ENCODE results near the gene SENP5.

Gene SENP5

DNA sequence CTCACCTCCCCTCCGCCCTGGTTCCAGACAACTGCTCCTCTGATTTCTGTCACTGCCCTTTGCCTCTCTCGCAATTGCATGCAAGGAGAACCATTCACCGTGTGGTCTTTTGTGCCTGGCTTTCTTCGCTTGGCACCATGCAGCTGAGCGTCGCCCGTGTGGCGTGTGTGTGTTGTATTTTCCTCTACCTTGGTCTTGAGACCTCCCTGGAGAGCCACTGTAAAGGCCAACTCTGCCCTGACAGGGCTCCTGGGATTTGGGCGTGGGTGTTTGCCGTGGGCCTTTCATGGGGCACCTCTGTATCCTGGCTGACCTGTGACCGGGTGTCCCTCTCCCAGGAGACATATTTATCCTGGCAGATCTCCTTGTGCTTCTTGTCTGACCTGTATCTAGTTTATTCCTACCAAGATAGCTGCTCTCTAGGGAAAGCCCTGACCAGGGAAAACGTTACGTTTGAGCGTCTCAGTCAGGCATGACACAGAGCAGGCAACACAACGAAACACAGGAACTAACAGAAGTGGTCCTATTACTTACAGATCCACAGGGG, 102.9 kb downstream of the SENP5 start:
- no peak for DNase-seq (ENCODE audit: low read depth)
- H3K4me3 ChIP-seq (ENCODE audit: low read depth, low read length), result no peak overlapping the region
- TF ChIP-seq, protein P1, sequence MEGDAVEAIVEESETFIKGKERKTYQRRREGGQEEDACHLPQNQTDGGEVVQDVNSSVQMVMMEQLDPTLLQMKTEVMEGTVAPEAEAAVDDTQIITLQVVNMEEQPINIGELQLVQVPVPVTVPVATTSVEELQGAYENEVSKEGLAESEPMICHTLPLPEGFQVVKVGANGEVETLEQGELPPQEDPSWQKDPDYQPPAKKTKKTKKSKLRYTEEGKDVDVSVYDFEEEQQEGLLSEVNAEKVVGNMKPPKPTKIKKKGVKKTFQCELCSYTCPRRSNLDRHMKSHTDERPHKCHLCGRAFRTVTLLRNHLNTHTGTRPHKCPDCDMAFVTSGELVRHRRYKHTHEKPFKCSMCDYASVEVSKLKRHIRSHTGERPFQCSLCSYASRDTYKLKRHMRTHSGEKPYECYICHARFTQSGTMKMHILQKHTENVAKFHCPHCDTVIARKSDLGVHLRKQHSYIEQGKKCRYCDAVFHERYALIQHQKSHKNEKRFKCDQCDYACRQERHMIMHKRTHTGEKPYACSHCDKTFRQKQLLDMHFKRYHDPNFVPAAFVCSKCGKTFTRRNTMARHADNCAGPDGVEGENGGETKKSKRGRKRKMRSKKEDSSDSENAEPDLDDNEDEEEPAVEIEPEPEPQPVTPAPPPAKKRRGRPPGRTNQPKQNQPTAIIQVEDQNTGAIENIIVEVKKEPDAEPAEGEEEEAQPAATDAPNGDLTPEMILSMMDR (IDR thresholded peaks at IDR 0.05; ENCODE audit: low read depth, low read length, missing control alignments), result no peak

GRCh38 chr3:196971094-196971698, 103.5 kb downstream of the SENP5 start:
- TF ChIP-seq, protein P1 (IDR thresholded peaks at IDR 0.05; ENCODE audit: low read depth, low read length, missing control alignments), result no peak
- H3K4me3 ChIP-seq (ENCODE audit: low read depth, low read length), result no peak overlapping the region
- DNase-seq (ENCODE audit: low read depth), result no peak

- TF ChIP-seq, protein P1 (IDR thresholded peaks at IDR 0.05; ENCODE audit: low read depth, low read length, missing control alignments), result no peak
Observed at GRCh38 chr3:196974661-196975060, 106.9 kb downstream of the SENP5 start.

GRCh38 chr3:196975349-196975748, 107.6 kb downstream of the SENP5 start:
- DNase-seq (ENCODE audit: low read depth), result no peak
- no peak overlapping the region for H3K4me3 ChIP-seq (ENCODE audit: low read depth, low read length)
- TF ChIP-seq, protein P1 (IDR thresholded peaks at IDR 0.05; ENCODE audit: low read depth, low read length, missing control alignments), result no peak

More at GRCh38 chr3:196974661-196975060, 106.9 kb downstream of the SENP5 start:
- H3K4me3 ChIP-seq (ENCODE audit: low read depth, low read length), result no peak overlapping the region
- no peak for DNase-seq (ENCODE audit: low read depth)

GRCh38 chr3:196976941-196977340, 109.2 kb downstream of the SENP5 start:
- no peak for DNase-seq (ENCODE audit: low read depth)
- no peak overlapping the region for H3K4me3 ChIP-seq (ENCODE audit: low read depth, low read length)
- TF ChIP-seq, protein P1 (IDR thresholded peaks at IDR 0.05; ENCODE audit: low read depth, low read length, missing control alignments), result no peak

DNA sequence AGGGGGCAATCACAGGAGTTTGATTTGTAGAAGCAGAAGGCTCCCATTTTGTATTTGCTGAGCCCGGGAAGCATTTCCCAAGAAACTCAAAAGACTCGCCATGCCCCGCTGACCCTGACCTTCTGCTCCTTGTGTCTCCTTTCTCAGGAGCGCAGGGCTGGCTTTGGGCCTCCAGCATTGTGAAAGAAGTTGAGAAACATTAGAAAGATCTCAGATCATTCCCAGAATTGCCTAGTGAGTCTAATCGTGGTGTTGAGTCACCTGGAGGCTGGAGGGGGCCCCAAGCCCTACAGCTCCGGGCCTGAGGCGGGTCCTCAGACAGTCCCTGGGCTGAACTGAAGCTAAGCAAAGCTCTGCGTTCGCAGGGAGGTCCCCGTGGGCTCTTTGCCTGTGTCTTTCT, 111.8 kb downstream of the SENP5 start:
- TF ChIP-seq, protein P1 (IDR thresholded peaks at IDR 0.05; ENCODE audit: low read depth, low read length, missing control alignments), result no peak
- H3K4me3 ChIP-seq (ENCODE audit: low read depth, low read length), result no peak overlapping the region
- DNase-seq (ENCODE audit: low read depth), result no peak

DNA sequence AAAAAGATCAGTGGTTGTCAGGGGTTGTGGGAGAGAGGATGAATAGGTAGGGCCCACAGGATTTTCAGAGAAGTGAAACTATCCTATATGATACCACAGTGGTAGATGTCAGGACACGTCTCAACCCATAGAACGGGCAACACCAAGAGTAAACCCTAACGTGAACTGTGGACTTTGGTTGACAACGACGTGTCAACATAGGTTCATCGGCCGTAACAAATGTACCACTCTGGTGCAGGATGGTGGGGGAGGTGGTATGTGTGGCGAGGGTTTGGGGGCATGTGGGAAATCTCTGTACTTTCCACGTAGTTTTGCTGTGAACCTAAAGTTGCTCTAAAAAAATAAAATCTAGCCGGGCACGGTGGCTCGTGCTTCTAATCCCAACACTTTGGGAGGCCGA, 113.9 kb downstream of the SENP5 start:
- H3K4me3 ChIP-seq (ENCODE audit: low read depth, low read length), result no peak overlapping the region
- no peak for DNase-seq (ENCODE audit: low read depth)
- TF ChIP-seq, protein P1 (IDR thresholded peaks at IDR 0.05; ENCODE audit: low read depth, low read length, missing control alignments), result no peak
